Measurements from ENCODE around the gene EBF3. TPM values are rescaled to one million over a fixed set of nuclear protein-coding genes. Genes with fewer than 3 reads are reported as not detected.

The EBF3 gene
- total and polyA plus RNA-seq, 2 donors (not counting 3 experiments of a cell fraction or from before 2014, with no cell fraction given): 0.92 to 2.7 TPM

GRCh38 chr10:129885526-129885925 is 78.5 kb downstream of the EBF3 start:
- Histone ChIP-seq H3K4me2 (ENCODE audit: insufficient read depth, low read length) (no peak overlapping the region), H3K27me3 (ENCODE audit: control insufficient read depth in 2 of 2, insufficient read depth in 2 of 2, low read length in 2 of 2) (no peaks in the 10 kb centered on the region), H3K9ac (replicated peaks; ENCODE audit: extremely low read depth, insufficient read depth, low read length) (no peak overlapping the region), H3K9me3 (replicated peaks; ENCODE audit: control insufficient read depth, insufficient read depth, low read length) (no peaks in the 10 kb centered on the region), H2AFZ (ENCODE audit: low read depth, low read length) (no peak overlapping the region), H3K27ac (ENCODE audit: insufficient read depth, low read depth, low read length) (no peak overlapping the region), H3K4me1 (ENCODE audit: control insufficient read depth, extremely low read depth, insufficient read depth, low read length) (no peaks in the 10 kb centered on the region), H3K9me1 (replicated peaks; ENCODE audit: control insufficient read depth, extremely low read depth, insufficient read depth, low read length) (no peaks in the 10 kb centered on the region), H3K79me2 (ENCODE audit: control insufficient read depth, insufficient read depth, low read length) (no peaks in the 10 kb centered on the region), H4K20me1 (replicated peaks; ENCODE audit: control insufficient read depth, extremely low read depth, insufficient read depth, low read length) (no peaks in the 10 kb centered on the region), H3K36me3 (ENCODE audit: control insufficient read depth in 2 of 2, extremely low read depth in 1 of 2, insufficient read depth in 2 of 2, low read length in 2 of 2) (no peaks in the 10 kb centered on the region), H3K4me3 (replicated peaks in 1 of 3; ENCODE audit: insufficient read depth in 1 of 3, low read depth in 1 of 3, low read length in 3 of 3) (no peak overlapping the region)
- intact Hi-C loops (cut with micrococcal nuclease) (no loop called here), dilution Hi-C loops (cut with MboI; ENCODE audit: extremely low pct_ligation_motif_present, low sequenced_read_pairs) (no loop called here)
- no peak for FAIRE-seq
- BruUV-seq (replicated peaks): no TSS peak
- TF ChIP-seq, protein P1, sequence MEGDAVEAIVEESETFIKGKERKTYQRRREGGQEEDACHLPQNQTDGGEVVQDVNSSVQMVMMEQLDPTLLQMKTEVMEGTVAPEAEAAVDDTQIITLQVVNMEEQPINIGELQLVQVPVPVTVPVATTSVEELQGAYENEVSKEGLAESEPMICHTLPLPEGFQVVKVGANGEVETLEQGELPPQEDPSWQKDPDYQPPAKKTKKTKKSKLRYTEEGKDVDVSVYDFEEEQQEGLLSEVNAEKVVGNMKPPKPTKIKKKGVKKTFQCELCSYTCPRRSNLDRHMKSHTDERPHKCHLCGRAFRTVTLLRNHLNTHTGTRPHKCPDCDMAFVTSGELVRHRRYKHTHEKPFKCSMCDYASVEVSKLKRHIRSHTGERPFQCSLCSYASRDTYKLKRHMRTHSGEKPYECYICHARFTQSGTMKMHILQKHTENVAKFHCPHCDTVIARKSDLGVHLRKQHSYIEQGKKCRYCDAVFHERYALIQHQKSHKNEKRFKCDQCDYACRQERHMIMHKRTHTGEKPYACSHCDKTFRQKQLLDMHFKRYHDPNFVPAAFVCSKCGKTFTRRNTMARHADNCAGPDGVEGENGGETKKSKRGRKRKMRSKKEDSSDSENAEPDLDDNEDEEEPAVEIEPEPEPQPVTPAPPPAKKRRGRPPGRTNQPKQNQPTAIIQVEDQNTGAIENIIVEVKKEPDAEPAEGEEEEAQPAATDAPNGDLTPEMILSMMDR (IDR thresholded peaks at IDR 0.05; ENCODE audit: extremely low read depth in 1 of 2, insufficient read depth in 1 of 2, low read depth in 1 of 2, low read length in 2 of 2): no peak
- TF ChIP-seq GATA2 (IDR thresholded peaks at IDR 0.05; ENCODE audit: insufficient read depth, insufficient read length, low read depth, low read length) (no peak), EZH2 (IDR thresholded peaks at IDR 0.05; ENCODE audit: borderline replicate concordance, low read depth, low read length, severe bottlenecking) (no peak), JUN (IDR thresholded peaks at IDR 0.05; ENCODE audit: borderline replicate concordance, insufficient read depth, insufficient read length, low read depth) (no peak), MAX (IDR thresholded peaks at IDR 0.05; ENCODE audit: insufficient read depth, insufficient read length) (no peak), FOS (IDR thresholded peaks at IDR 0.05; ENCODE audit: borderline replicate concordance, insufficient read depth, low read length) (no peak), MYC (IDR thresholded peaks at IDR 0.05; ENCODE audit: low read depth, low read length) (no peak), POLR2AphosphoS5 (IDR thresholded peaks at IDR 0.05; ENCODE audit: insufficient read depth, low read depth, low read length) (no peak), POLR2A (IDR thresholded peaks at IDR 0.05; ENCODE audit: low read depth, low read length) (no peak)
- ChIA-PET POLR2A (no interaction called here), CTCF (no interaction called here)
- no peak for DNase-seq (ENCODE audit: low read depth, low spot score)
